ELR (cell line): ENCODE measurements around the gene ADGB.

Source experiments
- DNase-seq: peaks from one replicate; pipeline ENCODE4 v3.0.0-alpha.2; 2015; ENCODE audit warnings: low read depth

The ADGB gene

GRCh38 chr6:146862508-146862919 lies 263.7 kb downstream of the ADGB start:
- no peak for DNase-seq

GRCh38 chr6:146864300-146864699 lies 265.5 kb downstream of the ADGB start:
- no peak for DNase-seq

- no peak for DNase-seq
These were observed 266.1 kb downstream of the ADGB start for GRCh38 chr6:146864885-146865284.
